GM13977 (cell line): ENCODE results near the gene CHERP.
A peak's percentile ranks its signal among the peaks of the same experiment; 100 is the strongest.
"Not testable (repeated sequence)": the region's sequence is repeated elsewhere in the genome, so short reads cannot be mapped to it uniquely, and the experiment has no call there.

Experiments used
- DNase-seq: peaks from one replicate; pipeline ENCODE4 v3.0.0; 2012; ENCODE audit warnings: low spot score
- in situ Hi-C: fragments of 300-500 bp; cut with MboI; formaldehyde crosslinking; loops from one replicate; pipeline ENCODE4 v1.12.0; 2022; ENCODE audit warnings: low sequenced_read_pairs, low pct_unique_long_range_greater_than_20kb, mixed read lengths, inconsistent platforms; ENCODE audit not compliant: unreplicated experiment
- TF ChIP-seq, protein P1 (sequence below): IDR thresholded peaks from 2 replicates; pipeline ENCODE4 v1.5.1; 2012; ENCODE audit warnings: mild to moderate bottlenecking, control low read depth; ENCODE audit not compliant: insufficient read depth; ENCODE audit errors: extremely low read depth, missing control alignments

The CHERP gene

DNA sequence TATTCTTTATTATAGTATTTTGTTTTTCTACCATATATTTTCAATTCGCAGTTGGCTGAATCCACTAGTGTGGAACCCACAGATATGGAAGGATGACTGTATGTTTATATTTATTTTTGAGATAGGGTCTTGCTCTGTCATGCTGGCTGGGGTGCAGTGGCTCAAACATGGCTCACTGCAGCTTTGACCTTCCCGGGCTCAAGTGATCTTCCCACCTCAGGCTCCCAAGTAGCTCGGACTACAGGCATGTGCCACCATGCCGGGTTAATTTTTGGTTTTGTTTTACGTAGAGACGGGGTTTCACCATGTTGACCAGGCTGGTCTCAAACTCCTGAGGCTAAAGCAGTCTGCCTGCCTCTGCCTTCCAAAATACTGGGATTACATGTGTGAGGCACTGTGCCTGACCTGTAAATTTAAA, 20.4 kb upstream of the CHERP start:
- no peak for DNase-seq
- in situ Hi-C loops: no loop called here
- TF ChIP-seq, protein P1, sequence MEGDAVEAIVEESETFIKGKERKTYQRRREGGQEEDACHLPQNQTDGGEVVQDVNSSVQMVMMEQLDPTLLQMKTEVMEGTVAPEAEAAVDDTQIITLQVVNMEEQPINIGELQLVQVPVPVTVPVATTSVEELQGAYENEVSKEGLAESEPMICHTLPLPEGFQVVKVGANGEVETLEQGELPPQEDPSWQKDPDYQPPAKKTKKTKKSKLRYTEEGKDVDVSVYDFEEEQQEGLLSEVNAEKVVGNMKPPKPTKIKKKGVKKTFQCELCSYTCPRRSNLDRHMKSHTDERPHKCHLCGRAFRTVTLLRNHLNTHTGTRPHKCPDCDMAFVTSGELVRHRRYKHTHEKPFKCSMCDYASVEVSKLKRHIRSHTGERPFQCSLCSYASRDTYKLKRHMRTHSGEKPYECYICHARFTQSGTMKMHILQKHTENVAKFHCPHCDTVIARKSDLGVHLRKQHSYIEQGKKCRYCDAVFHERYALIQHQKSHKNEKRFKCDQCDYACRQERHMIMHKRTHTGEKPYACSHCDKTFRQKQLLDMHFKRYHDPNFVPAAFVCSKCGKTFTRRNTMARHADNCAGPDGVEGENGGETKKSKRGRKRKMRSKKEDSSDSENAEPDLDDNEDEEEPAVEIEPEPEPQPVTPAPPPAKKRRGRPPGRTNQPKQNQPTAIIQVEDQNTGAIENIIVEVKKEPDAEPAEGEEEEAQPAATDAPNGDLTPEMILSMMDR: no peak

DNA sequence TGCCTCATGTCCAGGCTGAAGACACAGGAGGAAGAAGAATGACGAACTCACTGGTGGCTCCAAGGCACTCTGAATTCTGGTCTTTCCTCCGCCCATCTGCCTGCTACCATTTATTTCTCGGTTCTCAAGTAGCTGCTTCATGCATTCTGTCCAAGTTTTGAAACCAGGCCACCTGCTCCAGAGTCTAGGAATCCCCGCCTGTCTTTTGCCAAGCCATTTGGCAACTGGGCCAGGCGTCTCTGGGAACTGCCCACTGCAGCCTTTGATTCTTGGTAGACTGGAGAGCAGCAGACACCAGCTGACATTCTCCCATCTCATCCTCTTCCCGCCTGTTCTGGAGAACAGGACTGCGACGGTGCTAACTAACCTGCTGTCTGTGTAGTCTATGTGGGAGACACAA, 19.1 kb upstream of the CHERP start:
- no peak for DNase-seq
- in situ Hi-C loops: no loop called here
- TF ChIP-seq, protein P1: no peak

DNA sequence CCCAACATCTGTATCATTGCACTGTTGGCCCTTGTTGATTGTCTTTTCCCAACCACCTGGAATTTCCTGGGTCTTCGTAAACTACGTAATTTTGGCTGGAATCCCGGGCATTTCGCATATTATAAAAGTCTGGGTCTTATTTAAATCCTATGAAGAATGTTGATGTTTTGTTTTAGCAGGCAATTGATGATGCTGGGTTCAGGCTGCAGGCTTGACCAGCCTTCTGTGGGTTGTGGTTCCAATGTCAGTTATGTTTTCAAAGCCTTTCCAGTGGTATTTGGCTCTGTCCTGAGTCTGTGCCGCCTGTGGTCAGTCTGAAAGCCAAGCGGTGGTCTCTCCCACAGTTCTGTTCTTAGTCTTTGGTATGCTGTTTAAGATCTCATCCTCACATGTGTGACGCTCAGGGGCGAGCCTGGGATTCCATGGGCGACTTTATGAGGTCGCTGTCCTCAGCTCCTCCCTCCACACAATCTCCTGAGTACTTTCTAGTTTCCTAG, 17.6 kb upstream of the CHERP start:
- in situ Hi-C loops: no loop called here
- no peak for DNase-seq
- TF ChIP-seq, protein P1: no peak

DNA sequence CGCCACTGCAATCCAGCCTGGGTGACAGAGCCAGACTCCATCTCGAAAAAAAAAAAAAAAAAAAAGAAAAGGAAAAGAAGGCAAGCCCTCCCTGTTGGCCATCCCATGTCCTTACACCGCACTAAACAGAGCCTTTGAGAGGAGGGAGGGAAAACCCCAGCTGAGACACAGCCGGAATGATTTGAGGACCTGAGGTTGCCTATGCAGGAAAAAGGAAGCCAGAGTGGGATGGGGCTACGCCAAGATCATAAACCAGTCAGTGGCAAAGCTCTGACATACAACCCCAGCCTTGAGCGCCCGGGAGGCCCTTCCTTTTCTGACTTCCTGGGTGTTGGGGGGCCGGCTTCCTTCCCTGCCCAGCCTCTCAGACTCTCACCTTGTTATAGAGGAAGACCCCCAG, 12.5 kb upstream of the CHERP start:
- no peak for DNase-seq
- in situ Hi-C loops: no loop called here
- TF ChIP-seq, protein P1: no peak

DNA sequence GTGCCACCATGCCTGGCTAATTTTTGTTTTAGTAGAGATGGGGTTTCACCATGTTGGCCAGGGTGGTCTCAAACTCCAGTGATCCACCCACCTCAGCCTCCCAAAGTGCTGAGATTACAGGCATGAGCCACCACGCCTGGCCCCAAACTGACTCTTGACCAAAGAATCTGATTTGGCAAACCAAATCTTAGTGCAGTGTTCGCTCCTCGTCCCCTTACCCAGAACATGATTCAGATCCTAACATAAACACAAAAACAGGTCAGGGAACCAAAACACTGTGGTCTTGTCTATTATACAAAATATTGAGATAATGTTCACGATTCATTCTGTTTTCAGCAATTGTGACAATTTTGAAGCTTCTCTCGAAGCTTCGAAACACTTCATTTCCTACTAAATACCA, 9.7 kb upstream of the CHERP start:
- in situ Hi-C loops: not testable (repeated sequence)

DNA sequence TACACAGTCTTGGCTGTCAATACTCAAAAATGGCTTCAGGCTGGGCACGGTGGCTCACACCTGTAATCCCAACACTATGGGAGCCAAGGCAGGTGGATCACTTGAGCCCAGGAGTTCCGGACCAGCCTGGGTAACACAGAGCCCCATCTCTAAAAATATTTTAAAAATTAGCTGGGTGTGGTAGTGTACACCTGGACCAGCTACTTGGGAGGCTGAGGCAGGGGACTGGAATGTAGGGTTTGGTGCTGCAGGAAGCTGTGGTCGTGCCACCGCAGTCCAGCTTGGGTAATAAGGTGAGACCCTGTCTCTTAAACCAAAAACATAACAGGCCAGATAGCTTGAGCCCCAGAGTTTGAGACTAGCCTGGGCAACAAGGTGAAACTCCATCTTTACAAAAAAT, 6.7 kb upstream of the CHERP start:
- in situ Hi-C loops: no loop called here
- TF ChIP-seq, protein P1: no peak
- no peak for DNase-seq

More for the DNA sequence above, 9.7 kb upstream of the CHERP start:
- DNase-seq: not testable (repeated sequence)

DNA sequence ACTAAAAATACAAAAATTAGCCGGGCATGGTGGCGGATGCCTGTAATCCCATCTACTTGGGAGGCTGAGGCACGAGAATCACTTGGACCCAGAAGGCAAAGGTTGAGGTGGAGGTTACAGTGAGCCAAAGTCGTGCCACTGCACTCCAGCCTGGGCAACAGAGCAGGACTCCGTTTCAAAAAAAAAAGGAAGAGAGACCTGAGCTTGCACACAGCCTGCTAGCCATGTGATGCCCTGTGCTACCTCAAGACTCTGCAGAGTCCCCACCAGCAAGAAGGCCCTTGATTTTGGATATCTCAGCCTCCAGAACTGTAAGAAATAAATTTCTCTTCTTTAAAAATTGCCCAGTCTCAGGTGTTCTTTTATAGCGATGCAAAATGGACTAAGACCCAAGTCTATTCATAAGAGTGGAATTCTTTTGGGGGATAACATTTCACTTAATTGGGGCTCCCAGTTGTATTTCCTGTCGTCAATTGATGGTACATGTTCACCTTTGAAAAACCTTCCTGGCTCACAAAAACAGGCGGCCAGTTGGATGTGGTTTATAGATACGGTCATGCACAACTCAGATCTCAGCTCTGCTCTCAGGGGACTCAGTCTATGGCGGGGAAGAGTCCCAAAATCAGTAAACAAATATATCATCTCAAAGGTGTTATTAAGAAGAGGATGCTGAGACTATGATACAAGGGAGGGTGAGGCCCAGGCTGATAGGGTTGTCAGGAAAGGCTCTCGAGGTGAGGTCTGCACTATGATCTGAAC, 2.4 kb upstream of the CHERP start:
- peak; percentile 4 for DNase-seq
- in situ Hi-C loops: no loop called here
- TF ChIP-seq, protein P1: no peak

DNA sequence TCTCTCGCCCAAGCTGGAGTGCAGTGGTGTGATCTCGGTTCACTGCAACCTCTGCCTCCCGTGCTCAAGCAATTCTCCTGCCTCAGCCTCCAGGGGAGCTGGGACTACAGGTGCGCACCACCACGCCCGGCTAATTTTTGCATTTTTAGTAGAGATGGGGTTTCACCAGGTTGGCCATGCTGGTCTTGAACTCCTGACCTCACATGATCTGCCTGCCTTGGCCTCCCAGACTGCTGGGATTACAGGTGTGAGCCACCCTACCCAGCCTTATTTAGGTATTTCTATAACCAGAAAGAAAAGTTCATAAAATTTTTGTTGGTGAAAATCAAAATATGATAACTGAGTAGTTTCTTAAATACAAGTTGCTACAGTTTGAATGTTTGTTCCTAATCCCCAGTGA, 1.5 kb upstream of the CHERP start:
- DNase-seq, in situ Hi-C loops: not testable (repeated sequence)
